T-cell (primary cell): ENCODE measurements around the gene CFAP77. TPM values are rescaled to one million over a fixed set of nuclear protein-coding genes. Genes with fewer than 3 reads are reported as not detected.

Experiments used
- ATAC-seq, 4 experiments: fragments of 200-7000 bp in 3 of 4; fragments of 150-1000 bp in 1 of 4; cut with Tn5 transposase; replicated peaks in 1 of 4; 1 replicate in 3 of 4; 2 replicates in 1 of 4; pipeline ENCODE4 v1.10.0; 2021; ENCODE audit warnings: moderate library complexity in 3 of 4, mild to moderate bottlenecking in 2 of 4, moderate number of reproducible peaks in 1 of 4
- CTCF ChIA-PET, 2 donors: fragments of 300-600 bp; sonication (Branson Sonifier 250); formaldehyde crosslinking; loops; one replicate each; lab custom pipeline; 2022; ENCODE audit warnings: antibody characterized with exemption in 2 of 2; lab: Charles Lee
- POLR2A ChIA-PET, 2 donors: fragments of 300-600 bp; sonication (Branson Sonifier 250); formaldehyde crosslinking; loops; one replicate each; lab custom pipeline; 2022; ENCODE audit warnings: antibody characterized with exemption in 2 of 2; lab: Charles Lee
- DNase-seq, 35 experiments: peaks; one replicate each; pipeline versions ENCODE4 v3.0.0 to v3.0.0-alpha.2; 2013 to 2023
- H3K27ac ChIP-seq: one replicate; pipeline ENCODE4 v1.5.1; 2013; ENCODE audit warnings: low read length
- H3K27me3 ChIP-seq, 2 experiments: replicated peaks in 1 of 2; 1 replicate in 1 of 2; 2 replicates in 1 of 2; pipeline versions ENCODE4 v1.6.1 to v1.7.0; 2013; ENCODE audit warnings: low read length in 1 of 2, mixed read lengths in 1 of 2; ENCODE audit not compliant: control insufficient read depth in 2 of 2, insufficient read depth in 2 of 2; ENCODE audit errors: extremely low read depth in 1 of 2
- H3K36me3 ChIP-seq, 2 donors: 1 replicate in 1 of 2; 2 replicates in 1 of 2; pipeline versions ENCODE4 v1.6.1 to v1.7.0; 2013; ENCODE audit warnings: low read length in 1 of 2; ENCODE audit not compliant: control insufficient read depth in 2 of 2, insufficient read depth in 1 of 2; ENCODE audit errors: extremely low read depth in 1 of 2
- H3K4me1 ChIP-seq, 2 experiments: 1 replicate in 1 of 2; 2 replicates in 1 of 2; pipeline versions ENCODE4 v1.6.1 to v1.7.0; 2013; ENCODE audit warnings: low read length in 2 of 2, mixed read lengths in 1 of 2; ENCODE audit not compliant: insufficient read depth in 2 of 2, control insufficient read depth in 1 of 2; ENCODE audit errors: extremely low read depth in 1 of 2
- H3K4me3 ChIP-seq, 2 donors: 1 replicate in 1 of 2; 2 replicates in 1 of 2; pipeline versions ENCODE4 v1.5.1 to v1.7.0; 2013; ENCODE audit warnings: mild to moderate bottlenecking in 2 of 2, low read length in 1 of 2, moderate library complexity in 1 of 2; ENCODE audit not compliant: control insufficient read depth in 1 of 2; ENCODE audit errors: extremely low read depth in 1 of 2
- H3K9me3 ChIP-seq: 2 replicates; pipeline ENCODE4 v1.7.0; 2013
- H3K27ac Mint-ChIP-seq, 2 donors: one replicate each; pipeline ENCODE4 v1.8.0; 2020 to 2021; ENCODE audit warnings: mild to moderate bottlenecking in 2 of 2, mixed read lengths in 2 of 2
- H3K27me3 Mint-ChIP-seq, 2 donors: one replicate each; pipeline ENCODE4 v1.8.0; 2021 to 2022; ENCODE audit warnings: mixed read lengths in 2 of 2
- H3K36me3 Mint-ChIP-seq: one replicate; pipeline ENCODE4 v1.8.0; 2021; ENCODE audit warnings: mixed read lengths
- H3K4me1 Mint-ChIP-seq, 3 donors: one replicate each; pipeline ENCODE4 v1.8.0; 2020 to 2022; ENCODE audit warnings: mixed read lengths in 3 of 3, mild to moderate bottlenecking in 1 of 3
- H3K4me3 Mint-ChIP-seq, 3 donors: one replicate each; pipeline ENCODE4 v1.8.0; 2020 to 2022; ENCODE audit warnings: mild to moderate bottlenecking in 3 of 3, mixed read lengths in 3 of 3, moderate library complexity in 3 of 3
- H3K9me3 Mint-ChIP-seq, 3 donors: one replicate each; pipeline ENCODE4 v1.8.0; 2020 to 2022; ENCODE audit warnings: mixed read lengths in 3 of 3
- WGBS: methylation state at CpG from one replicate; pipeline ENCODE4 v1.1.5; 2013; ENCODE audit warnings: missing lambda C conversion rate; ENCODE audit not compliant: insufficient coverage; 5-methylcytosine and 5-hydroxymethylcytosine counted together
- total RNA-seq, 35 experiments: library from RNA in 6 of 35; stranded (reverse) in 6 of 35; fragments of 120-200 nt in 1 of 35; gene quantifications; one replicate each; pipeline versions ENCODE4 v1.2.1 to v1.2.4 and lab custom pipeline; 2013 to 2026

The CFAP77 gene
- total RNA-seq, 5 donors from 2014 or later (not counting 1 experiment from before 2014, with no cell fraction given), result not detected

DNA sequence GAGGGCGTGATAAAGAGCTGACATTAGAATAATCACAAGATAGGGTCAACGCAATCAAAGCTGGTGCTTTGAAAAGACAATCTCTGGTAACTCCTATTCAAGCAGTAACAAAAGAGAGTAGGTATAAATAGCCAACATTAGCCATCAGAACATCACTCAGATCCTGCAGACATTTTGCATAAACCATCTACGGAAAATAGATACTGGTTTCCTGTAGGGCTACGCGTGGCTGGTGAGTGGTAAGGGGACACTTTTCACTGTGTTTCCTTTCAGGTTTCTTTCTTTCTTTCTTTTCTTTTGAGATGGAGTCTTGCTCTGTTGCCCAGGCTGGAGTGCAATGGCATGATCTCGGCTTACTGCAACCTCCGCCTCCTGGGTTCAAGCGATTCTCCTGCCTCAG lies 25.6 kb upstream of the CFAP77 start:
- peaks cover 12 to 71% of the 10 kb centered on the region in 2 donors for H3K36me3 ChIP-seq
- ChIA-PET CTCF (no interaction called here), POLR2A (no interaction called here)
- peaks cover 67% of the 10 kb centered on the region for H3K36me3 Mint-ChIP-seq
- no peak overlapping the region for H3K4me3 ChIP-seq
- ATAC-seq (no peak), DNase-seq (no peak)
- peak overlapping the region; percentile 30 to 68 for H3K27ac Mint-ChIP-seq
- no peaks in the 10 kb centered on the region for H3K27me3 Mint-ChIP-seq
- no peaks in the 10 kb centered on the region for H3K9me3 Mint-ChIP-seq
- H3K4me3 Mint-ChIP-seq, result no peak overlapping the region
- peaks cover 22 to 31% (median 24%) of the 10 kb centered on the region in 3 donors for H3K4me1 Mint-ChIP-seq
- WGBS, result 100% methylated on average over 1 of the region's 8 CpGs
- no peaks in the 10 kb centered on the region for H3K9me3 ChIP-seq
- H3K4me1 ChIP-seq, result peaks cover 5 to 7% of the 10 kb centered on the region in 2 experiments
- no peaks in the 10 kb centered on the region for H3K27me3 ChIP-seq
- no peak overlapping the region for H3K27ac ChIP-seq

- H3K27me3 Mint-ChIP-seq, result no peaks in the 10 kb centered on the region
- H3K4me3 Mint-ChIP-seq, result no peak overlapping the region
- DNase-seq (no peak), ATAC-seq (no peak)
- Histone ChIP-seq H3K4me1 (peaks cover 3 to 5% of the 10 kb centered on the region in 2 experiments), H3K27ac (no peak overlapping the region), H3K4me3 (no peak overlapping the region), H3K27me3 (no peaks in the 10 kb centered on the region), H3K36me3 (peaks cover 19 to 78% of the 10 kb centered on the region in 2 donors), H3K9me3 (no peaks in the 10 kb centered on the region)
- H3K9me3 Mint-ChIP-seq, result no peaks in the 10 kb centered on the region
- no peak overlapping the region for H3K27ac Mint-ChIP-seq
- peaks cover 80% of the 10 kb centered on the region for H3K36me3 Mint-ChIP-seq
- POLR2A ChIA-PET, result no interaction called here
- 100% methylated on average over 7 of the region's 7 CpGs for WGBS
- CTCF ChIA-PET, result no interaction called here
- peaks cover 14 to 20% (median 17%) of the 10 kb centered on the region in 3 donors for H3K4me1 Mint-ChIP-seq
These were observed 22.9 kb upstream of the CFAP77 start for GRCh38 chr9:132387133-132387532.

DNA sequence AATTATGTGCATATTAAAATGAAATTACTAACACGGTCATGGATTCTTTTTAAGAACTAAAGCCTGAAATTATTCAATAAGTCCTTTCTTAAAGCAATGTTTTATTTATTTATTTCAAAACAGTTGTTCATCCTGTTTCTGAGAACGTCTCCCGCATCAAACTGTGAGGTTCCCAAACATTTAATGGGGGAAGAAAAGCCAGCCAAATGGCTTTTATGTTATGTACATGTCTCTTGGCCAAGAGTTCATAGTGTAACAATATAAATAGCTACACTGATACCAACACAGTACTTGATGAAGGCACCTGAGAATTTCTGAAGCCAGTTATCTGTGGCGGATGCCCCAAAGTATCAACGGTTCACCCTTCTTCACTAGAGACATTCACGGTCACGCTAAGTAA lies 19.0 kb upstream of the CFAP77 start:
- Mint-ChIP-seq H3K9me3 (no peaks in the 10 kb centered on the region), H3K27me3 (no peaks in the 10 kb centered on the region), H3K27ac (no peak overlapping the region), H3K36me3 (peaks cover 66% of the 10 kb centered on the region), H3K4me3 (no peak overlapping the region), H3K4me1 (no peaks in the 10 kb centered on the region)
- no peak for ATAC-seq
- no peak for DNase-seq
- Histone ChIP-seq H3K4me3 (no peak overlapping the region), H3K27me3 (no peaks in the 10 kb centered on the region), H3K27ac (no peak overlapping the region), H3K36me3 (peaks cover 24 to 88% of the 10 kb centered on the region in 2 donors), H3K9me3 (no peaks in the 10 kb centered on the region), H3K4me1 (no peaks in the 10 kb centered on the region)
- CTCF ChIA-PET, result interaction anchor here in 1 of 2 donors (0.5 kb wide), 1 partner anchor 308 kb away, joined by 8 read pairs; no protein-coding TSS in a partner anchor
- WGBS, result no CpG with 5 or more reads among the region's 7 CpGs
- POLR2A ChIA-PET, result interaction anchor here (0.5 to 0.6 kb wide), 2 partner anchors 79 to 153 kb away, joined by 3 to 7 read pairs; no protein-coding TSS in a partner anchor

DNA sequence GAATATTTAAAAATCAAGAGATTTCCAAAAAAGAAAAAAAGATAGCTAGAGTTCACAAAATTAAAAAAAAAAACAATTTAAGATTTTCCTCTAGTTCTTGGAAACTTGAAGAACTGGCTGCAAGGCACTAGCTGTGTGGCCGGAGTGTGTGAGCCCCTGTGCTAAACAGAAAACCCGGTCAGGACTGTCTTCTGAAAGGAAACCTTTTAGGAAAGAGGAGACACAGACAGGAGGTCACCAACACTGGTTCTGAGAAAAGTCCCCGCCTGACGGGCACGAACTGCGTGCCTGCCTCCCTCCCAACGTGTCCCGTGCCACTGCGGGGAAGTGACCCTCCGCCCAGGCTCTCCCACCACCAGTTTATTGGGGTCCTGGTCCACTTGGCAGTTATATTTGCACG lies 18.6 kb upstream of the CFAP77 start:
- Mint-ChIP-seq H3K4me3 (no peak overlapping the region), H3K36me3 (peaks cover 67% of the 10 kb centered on the region), H3K9me3 (no peaks in the 10 kb centered on the region), H3K4me1 (no peaks in the 10 kb centered on the region), H3K27me3 (no peaks in the 10 kb centered on the region), H3K27ac (no peak overlapping the region)
- no peak overlapping the region for H3K4me3 ChIP-seq
- H3K9me3 ChIP-seq, result no peaks in the 10 kb centered on the region
- H3K36me3 ChIP-seq, result peaks cover 25 to 88% of the 10 kb centered on the region in 2 donors
- no peaks in the 10 kb centered on the region for H3K4me1 ChIP-seq
- ChIA-PET CTCF (interaction anchor here in 1 of 2 donors (0.5 kb wide), 1 partner anchor 308 kb away, joined by 8 read pairs; no protein-coding TSS in a partner anchor), POLR2A (interaction anchor here (0.6 kb wide), 3 partner anchors 47 to 373 kb away, joined by 3 to 12 read pairs (median 4); no protein-coding TSS in a partner anchor)
- no peak overlapping the region for H3K27ac ChIP-seq
- H3K27me3 ChIP-seq, result no peaks in the 10 kb centered on the region
- no peak for ATAC-seq
- no peak for DNase-seq
- WGBS, result 97% methylated on average over 4 of the region's 11 CpGs

DNA sequence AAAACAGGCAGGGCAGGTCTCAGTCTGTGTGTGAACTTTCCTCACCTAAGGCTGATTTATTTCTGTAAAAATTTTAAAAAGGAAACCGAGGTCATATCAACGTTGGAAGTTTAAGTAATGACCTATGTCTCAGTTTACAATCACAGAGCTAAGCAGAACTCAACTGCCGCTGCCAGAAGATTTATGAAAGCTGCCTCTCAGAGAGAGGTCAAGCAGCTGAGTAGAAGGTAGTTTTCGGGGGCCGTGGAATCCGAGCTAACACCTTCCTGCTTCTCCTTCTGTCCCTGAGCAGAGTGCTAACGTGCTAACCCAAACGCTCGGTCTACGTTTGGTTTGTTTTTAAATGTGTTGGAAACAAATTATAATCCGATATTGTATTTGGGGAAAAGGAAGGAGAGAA lies 14.5 kb upstream of the CFAP77 start:
- 100% methylated on average over 4 of the region's 11 CpGs for WGBS
- ATAC-seq, result no peak
- Mint-ChIP-seq H3K9me3 (no peaks in the 10 kb centered on the region), H3K4me3 (no peak overlapping the region), H3K27ac (no peak overlapping the region), H3K4me1 (peaks cover 0 to 6% (median 4%) of the 10 kb centered on the region in 3 donors), H3K36me3 (peaks cover 46% of the 10 kb centered on the region), H3K27me3 (no peaks in the 10 kb centered on the region)
- no peaks in the 10 kb centered on the region for H3K9me3 ChIP-seq
- no peak overlapping the region for H3K4me3 ChIP-seq
- POLR2A ChIA-PET, result no interaction called here
- H3K27me3 ChIP-seq, result no peaks in the 10 kb centered on the region
- no peak for DNase-seq
- no peaks in the 10 kb centered on the region for H3K4me1 ChIP-seq
- no peak overlapping the region for H3K27ac ChIP-seq
- peaks cover 29 to 83% of the 10 kb centered on the region in 2 donors for H3K36me3 ChIP-seq
- CTCF ChIA-PET, result no interaction called here

DNA sequence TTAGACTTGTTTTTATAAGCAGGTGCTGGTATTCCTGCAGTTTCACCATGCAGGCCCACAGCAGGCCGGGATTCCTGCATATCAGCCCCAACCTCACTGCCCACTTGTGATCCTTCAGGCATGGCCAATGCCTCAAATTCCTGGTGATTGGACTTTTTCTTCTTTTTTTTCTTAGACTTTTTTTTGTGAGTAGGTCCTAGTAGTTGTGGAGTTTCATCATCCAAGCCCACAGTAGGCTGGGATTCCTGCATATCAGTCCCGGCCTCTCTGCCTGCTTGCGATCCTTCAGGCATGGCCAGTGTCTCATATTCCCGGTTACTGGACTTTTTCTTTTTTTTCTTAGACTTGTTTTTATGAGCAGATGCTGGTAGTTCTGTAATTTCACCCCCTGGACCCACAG lies 8.2 kb upstream of the CFAP77 start:
- H3K36me3 ChIP-seq, result peaks cover 15 to 53% of the 10 kb centered on the region in 2 donors
- ChIA-PET CTCF (no interaction called here), POLR2A (no interaction called here)
- Mint-ChIP-seq H3K27ac (no peak overlapping the region), H3K36me3 (peaks cover 38% of the 10 kb centered on the region), H3K27me3 (no peaks in the 10 kb centered on the region), H3K9me3 (no peaks in the 10 kb centered on the region), H3K4me1 (peaks cover 45 to 51% (median 48%) of the 10 kb centered on the region in 3 donors), H3K4me3 (no peak overlapping the region)
- no peaks in the 10 kb centered on the region for H3K27me3 ChIP-seq
- no peak for ATAC-seq
- H3K9me3 ChIP-seq, result no peaks in the 10 kb centered on the region
- no peak overlapping the region for H3K4me3 ChIP-seq
- peaks cover 18 to 29% of the 10 kb centered on the region in 2 experiments for H3K4me1 ChIP-seq
- 100% methylated on average over 1 of the region's 4 CpGs for WGBS
- H3K27ac ChIP-seq, result no peak overlapping the region
- no peak for DNase-seq
